ENCODE data around the gene FAM13C.
"Not testable (repeated sequence)": the region's sequence is repeated elsewhere in the genome, so short reads cannot be mapped to it uniquely, and the experiment has no call there.

Gene FAM13C

DNA sequence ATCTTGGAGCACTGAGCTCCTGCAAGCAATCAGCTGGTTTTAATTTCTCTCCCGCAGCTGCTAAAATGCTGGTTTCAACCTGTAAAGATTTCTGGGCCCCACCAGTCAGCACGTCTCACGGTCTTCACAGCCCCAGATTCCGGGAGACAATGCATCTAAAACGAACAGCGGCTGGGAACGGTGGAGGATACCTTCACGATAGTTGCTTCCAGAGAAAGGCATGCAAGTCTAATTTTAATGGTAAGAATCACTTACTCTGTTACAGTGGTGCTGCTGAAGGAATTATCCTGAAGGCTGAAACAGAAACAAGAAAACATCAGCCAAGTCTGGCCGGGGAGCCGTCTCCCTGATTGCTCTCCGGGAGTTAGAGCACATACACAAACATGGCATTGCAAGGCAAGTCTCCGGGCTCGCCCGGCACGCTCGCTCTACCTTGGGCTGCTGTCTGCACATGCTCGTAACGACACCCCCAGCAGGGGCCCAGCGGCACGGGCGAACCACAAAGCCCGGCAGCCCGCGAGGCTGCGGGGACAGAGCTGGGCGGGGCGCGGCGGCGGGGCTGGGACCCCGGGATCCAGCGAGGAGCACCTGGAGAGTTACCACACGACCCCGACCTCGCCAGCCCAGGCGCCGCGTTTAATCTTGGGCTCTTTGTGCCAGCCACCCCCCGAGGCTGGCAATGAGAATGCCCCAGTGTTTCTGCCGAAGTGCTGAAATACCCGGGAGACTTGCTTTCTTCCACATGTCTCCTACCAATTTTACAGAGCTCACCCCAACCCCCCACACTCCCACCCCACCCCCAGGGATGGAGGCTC, at the start of gene FAM13C:
Gene FAM13C, minus strand, starts transcription at position 406 of the 815 bp plus-strand sequence. Its CDS starts 89 bp downstream, at position 317.
- no peak for DNase-seq

DNA sequence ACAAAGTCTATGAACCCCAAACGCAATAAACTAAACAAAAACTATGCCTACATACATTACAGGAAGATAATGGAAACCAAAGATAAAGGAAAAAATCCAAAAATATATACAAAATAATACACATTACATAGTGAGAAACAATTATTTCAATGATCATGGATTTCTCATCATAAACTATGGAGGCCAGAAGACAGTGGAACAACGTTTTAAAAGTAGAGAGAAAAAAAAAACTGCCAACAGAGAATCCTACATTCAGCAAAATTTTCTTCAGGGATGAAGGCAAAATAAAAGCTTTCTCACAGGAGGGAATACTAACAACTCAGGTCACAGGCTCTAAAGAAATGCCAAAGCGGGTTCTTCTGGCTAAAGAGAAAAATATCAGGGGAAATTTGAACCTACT, 42.9 kb upstream of the FAM13C start:
- DNase-seq = no peak

DNA sequence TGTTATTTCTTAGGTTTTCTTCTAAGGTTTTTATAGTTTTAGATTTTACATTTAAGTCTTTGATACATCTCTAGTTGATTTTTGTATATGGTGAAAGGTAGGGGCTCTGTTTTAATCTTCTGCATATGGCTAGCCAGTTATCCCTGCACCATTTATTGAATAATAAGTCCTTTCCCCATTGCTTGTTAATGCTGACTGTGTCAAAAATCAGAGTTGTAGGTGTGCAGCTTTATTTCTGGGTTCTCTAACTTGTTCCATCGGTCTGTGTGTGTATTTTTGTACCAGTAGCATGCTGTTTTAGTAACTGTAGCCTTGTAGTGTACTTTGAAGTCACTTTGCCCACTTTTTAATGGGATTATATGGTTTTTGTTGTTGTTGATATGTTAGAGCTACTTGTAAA, 37.9 kb upstream of the FAM13C start:
- no peak for DNase-seq

DNA sequence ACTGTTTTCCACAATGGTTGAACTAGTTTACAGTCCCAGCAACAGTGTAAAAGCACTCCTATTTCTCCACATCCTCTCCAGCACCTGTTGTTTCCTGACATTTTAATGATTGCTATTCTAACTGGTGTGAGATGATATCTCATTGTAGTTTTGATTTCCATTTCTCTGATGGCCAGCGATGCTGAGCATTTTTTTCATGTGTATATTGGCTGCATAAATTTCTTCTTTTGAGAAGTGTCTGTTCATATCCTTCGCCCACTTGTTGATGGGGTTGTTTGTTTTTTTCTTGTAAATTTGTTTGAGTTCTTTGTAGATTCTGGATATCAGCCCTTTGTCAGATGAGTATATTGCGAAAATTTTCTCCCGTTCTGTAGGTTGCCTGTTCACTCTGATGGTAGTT, 37.0 kb upstream of the FAM13C start:
- not testable (repeated sequence) for DNase-seq

DNA sequence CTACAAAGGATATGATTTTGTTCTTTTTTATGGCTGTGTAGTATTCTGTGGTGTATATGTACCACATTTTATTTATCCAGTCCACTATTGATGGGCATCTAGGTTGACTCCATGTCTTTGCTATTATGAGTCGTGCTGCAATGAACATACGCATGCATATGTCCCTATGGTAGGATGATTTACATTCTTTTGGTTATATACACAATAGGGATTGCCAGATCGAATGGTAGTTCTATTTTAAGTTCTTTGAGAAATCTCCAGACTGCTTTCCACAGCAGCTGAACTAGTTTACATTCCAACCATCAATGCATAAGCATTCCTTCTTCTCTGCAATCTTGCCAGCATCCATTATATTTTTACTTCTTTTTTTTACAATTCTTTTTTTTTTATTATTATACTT, 35.6 kb upstream of the FAM13C start:
- DNase-seq = no peak

DNA sequence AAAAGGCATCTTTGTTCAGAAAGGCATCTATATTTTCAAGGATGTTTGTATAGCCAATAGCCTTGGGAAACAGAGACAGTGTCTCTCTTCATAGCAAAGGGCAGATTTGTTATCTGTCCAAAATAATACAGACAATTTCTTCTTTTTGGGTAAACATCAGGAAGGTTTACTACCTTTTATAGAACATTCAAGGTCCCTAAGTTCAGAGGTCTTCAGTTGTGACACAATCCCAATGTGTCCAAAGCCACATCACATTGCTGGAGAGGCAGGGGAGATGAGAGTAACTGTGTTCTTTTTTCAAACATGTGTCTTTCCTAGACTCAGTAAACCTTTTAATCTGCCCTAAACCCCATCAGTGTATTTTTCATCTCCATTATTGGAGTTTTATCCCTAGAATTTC, 33.6 kb upstream of the FAM13C start:
- no peak for DNase-seq

DNA sequence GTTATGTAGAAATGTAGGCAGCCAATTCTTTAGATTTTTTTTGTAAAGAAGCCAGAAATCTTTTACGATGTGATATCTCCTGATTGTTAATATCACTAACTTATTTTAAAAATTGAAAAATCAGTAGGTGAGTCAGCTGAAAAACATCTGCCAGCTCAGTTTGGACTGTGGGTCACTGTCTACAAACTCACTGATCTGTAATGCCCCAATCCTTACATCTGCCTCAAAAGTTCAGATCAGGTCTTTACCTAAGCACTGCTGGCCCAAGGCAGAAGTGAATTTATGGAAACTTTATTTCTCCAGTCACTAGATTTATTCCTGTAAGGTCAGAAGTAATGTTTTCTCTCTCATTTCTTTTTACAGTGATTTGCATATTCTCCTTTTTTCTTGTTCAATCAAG, 31.0 kb upstream of the FAM13C start:
- DNase-seq = no peak

DNA sequence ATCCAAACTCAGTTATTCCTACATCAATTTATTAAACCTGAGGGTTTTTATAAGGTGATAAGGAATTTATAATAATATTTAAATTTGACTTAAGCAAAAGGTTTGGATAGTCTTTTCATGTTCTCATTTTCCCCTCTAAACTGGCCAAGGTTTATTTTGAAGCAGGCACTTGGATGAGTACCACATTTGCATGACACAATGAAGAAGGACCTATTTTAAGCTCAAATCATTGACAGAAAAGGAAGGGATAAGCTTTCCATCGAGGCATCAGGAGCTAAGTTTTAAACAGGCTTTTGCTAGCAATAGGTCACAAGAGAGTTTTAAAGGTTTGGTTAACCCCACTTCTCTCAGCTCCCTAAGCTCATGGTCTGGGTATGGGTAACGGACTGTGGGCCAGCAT, 28.7 kb upstream of the FAM13C start:
- DNase-seq = no peak

DNA sequence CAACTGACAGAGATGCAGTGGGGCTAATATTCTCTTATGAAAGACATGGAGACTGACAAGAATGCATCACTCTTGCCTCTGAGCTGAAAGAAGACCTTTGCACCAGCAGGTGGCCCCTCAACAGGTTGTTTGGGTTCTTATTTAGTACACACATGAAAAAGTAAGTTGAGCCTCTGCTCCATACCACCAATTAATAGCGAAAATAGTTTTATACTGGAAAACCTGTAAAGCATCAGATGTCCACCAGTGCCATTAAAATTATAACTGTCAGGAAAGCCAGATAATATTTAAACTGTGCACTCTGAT, 26.3 kb upstream of the FAM13C start:
- DNase-seq = no peak

DNA sequence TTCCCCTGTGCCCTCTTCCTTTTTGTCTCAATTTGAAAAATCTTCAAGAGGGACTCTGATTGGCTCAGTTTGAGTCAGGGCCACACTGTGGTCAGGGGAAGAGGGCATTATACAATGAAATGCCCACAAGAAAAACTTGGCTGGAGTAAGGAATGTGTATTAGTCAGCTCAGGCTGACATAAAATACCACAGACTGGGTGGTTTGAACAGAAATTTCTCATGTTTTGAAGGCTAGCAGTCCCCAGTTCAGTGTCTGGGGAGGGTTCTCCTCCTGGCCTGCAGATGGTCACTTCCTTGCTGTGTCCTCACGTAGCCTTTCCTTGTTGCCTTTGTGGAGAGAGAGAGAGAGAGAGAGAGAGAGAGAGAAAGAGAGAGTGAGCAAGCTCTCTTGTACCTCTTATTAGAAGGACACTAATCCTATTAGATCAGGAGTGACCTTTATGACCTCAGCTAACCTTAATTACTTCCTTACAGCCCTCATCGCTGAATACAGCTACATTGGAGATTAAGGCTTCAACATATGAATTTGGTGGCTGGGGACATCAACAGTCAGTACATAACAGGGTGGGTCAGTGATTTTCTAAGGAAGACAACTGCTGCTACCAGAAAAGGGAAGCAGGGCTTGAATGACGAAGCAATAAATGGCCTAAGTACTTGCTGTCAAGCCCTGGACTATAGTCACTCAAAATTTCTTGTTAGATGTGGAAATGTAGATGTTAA, 25.8 kb upstream of the FAM13C start:
- no peak for DNase-seq

DNA sequence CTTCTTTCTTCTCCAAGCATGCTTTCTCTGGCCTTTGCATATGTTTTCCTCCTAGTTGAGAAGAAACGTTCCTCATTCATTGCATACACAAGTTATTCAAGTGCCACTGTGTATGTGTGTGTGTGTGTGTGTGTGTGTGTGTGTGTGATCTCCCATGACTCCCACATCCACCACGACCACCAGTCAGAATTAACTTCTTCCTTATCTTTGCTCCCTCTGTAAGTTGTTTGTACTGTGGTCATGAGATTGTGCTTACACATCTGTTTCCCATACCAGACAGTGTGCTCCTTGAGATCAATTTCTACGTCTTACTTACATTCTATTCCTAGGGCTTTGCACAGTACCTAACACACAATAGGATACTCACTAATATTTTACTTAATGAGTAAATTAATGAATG, 22.4 kb upstream of the FAM13C start:
- DNase-seq = no peak

DNA sequence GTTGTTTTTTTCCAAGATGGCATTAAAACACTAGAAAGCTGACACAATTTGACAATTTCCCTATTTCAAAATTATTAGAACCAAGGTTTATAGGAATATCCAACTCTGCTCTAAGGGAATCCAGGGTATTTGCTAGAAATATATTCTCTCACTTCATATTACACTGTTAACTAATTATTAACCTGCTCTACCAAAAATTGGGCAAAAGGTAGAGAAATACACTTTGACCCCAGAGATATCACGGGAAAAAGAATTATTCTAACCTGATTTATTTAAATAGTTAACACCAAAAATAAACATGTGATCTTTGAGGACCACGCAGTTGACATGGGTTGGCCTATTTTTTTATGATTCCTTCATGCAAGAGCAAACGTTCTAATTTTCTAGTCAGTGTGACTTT, 21.6 kb upstream of the FAM13C start:
- no peak for DNase-seq

DNA sequence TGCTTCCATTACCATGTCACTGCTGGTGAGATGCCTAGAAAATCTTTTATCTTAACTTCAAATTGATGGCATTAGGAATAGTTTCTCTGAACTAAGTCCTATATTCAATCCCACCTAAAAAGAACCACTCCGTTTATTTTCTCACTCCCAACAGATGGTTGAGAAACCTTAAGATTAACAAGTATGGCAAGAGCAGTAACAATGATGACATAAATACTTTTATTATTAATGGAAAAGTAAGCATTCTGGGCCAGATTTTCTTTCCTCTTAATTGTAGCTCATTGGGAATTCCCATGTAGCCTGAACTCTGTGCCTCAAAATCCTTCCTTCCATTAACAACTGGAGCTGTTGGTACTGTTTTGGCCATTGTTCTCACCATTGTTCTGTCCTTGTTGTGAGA, 21.1 kb upstream of the FAM13C start:
- DNase-seq = no peak

DNA sequence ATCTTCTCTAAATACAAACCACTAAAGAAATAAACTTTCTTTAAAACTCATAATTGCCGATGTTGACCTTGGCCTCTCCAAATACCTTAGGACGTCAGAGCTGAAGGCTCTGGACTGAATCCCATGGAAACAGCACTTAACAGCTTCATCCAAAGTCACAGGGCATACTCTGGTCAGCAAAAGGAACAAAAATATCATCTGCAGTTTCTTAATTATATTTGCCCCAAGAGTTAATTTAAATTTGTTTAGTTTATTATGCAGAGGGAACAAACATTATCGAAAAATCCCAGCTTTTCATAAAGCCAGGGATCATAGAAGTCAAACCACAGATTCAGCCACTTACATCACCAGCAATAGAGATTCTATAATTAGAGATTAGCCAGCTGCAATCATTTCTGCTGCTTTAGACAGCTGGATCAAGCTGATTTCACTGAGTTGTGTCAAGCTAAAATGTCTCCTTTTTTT, 20.5 kb upstream of the FAM13C start:
- no peak for DNase-seq

DNA sequence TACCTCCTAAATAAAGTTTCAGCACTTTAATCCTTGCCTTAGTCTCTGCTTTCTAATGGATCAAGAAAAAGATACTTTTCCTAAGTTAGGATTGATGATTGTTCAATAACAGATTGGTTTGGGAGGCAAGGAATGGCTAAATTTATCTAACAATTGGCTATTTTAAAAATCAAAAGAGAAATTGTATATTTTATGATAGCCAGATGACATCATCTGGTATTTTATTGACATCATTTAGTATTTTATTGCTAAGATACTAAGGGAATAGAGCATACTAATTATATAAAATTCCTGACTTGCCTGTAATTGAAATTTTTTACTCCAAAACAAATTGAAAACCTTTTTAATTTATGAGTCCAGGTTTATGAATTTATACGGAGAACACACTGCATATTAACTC, 19.3 kb upstream of the FAM13C start:
- DNase-seq = no peak

DNA sequence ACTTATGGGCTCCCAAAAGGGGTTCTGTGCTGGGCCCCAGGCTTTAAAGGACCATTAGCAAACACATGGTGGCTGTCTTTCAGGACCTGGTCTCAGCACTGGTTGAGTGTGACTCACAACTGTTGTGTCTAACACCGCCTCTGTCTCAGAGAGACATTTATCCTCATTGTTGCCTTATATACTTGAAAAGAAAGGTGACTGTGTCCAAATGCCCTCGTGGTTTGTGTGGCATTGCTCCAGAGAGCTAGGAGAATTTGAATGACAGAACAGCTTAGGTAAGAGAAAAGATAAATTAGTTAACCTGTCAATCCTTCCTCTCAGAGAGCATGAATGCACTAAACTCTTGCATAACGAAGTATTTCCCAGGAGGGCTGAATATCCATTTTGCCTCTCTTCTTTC, 14.5 kb upstream of the FAM13C start:
- DNase-seq = no peak

DNA sequence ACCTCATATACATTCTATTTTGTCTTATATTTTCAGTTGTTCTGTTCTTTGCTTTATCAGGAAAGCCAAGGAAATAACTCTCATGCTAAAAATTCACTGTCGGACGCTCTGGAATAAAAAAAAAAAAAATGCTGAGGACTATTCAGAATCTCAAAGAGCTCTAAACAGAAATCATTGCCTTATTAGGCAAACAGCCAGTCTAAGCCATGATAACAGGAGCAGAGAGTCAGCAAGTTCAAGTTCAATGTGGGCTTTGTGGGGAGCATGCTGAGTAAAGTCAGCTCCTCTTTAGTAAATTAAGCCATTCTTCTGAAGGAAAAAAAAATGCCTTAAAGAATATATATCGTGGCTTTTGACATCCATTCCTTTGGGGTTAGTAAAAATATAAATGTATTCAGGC, 13.6 kb upstream of the FAM13C start:
- DNase-seq = no peak

DNA sequence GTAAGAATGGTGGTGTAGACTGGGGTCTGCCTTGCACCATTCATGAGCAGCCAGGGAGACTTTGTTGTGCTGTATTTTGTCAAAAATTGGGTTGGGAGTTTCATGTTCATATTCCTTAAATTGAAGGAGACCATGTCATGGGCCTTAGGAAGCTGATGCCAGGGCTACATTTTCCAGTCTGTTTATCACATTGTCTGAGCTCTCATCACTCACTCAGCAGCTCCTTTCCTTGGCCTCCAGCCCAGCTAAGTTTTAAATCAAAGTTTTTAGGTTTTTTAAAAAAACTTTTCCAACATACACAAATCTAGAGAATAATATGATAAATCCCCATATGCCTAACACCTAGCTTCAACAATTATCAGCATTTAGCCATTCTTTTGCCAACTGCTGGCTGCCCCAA, 12.6 kb upstream of the FAM13C start:
- no peak for DNase-seq

DNA sequence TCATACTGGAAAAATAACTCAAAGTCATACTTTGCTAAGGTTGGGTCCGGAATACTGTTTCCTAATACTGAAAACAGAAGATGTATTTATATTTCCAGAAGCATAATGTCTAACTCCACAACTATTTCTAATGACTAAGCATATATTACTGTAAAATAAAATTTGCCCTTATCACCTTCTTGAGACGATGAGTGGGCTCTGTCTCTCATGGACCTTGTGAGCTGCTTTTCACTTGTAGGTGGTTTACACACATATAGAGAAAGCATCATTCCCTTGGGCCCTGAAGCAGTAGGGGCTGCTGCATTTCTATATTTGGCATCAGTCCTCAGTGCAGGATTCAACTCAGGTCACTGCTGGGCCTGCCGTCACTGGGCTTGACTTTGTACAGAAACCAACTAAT, 10.7 kb upstream of the FAM13C start:
- DNase-seq = no peak

DNA sequence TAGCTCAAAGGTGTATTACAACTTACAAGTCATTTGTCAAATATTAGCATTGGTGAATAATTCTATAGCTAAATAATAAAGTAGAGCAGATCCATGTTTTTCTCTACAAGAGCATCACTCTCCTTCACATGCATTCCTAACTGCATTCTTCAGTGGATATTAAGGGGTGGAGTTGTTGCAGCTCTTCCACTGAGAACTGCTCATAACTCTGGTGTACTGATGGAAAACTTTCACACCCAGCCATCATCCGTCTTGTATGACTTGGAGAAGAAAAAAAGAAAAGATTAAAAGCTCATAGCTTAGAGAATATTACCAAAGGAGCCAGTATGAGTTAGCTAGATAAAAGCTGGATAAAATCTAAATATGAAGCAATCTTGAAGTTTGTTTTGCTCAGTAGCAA, 10.2 kb upstream of the FAM13C start:
- DNase-seq = no peak

DNA sequence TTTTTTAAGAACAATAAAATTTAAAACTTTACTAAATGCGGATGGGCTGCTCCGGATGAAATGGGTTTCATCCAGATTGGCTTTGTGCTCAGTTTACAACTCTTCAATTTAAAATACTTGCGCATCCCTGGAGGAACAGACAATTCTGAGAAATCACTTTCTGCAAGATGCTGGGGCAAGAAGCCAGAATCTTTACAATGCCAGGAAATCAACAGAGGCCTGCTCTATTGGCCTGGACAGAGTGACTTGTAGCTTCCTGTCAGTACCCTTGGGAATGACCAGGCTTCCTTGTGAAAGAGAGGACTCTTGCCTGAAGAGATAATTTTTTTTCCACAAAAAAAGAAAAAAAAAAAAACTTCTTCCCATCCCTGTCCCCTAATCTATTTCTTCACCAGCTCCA, 3.9 kb upstream of the FAM13C start:
- no peak for DNase-seq

DNA sequence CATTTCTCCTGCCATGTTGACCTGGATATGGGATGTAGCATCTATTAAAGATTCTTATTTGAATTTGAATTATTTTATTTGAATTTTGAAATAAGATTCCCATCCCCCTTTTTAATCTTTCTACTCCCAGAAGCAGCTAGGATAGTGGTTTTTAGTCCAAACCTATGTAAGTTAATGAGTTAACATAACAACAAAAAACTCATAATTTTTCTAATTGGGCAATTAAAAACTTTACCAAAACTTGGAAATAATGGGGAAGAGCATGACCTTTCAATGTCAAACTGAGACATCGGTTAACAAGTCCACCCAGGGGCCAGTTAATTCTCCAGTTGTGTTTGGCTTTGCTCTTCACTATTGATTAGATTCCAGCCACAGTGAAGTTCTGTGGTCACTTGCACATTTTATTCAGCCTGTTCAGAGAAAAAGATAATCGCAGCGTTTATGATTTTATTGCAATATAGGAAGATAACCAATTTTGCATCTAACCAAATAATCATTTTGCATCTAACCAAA, 1.2 kb upstream of the FAM13C start:
- DNase-seq = no peak

DNA sequence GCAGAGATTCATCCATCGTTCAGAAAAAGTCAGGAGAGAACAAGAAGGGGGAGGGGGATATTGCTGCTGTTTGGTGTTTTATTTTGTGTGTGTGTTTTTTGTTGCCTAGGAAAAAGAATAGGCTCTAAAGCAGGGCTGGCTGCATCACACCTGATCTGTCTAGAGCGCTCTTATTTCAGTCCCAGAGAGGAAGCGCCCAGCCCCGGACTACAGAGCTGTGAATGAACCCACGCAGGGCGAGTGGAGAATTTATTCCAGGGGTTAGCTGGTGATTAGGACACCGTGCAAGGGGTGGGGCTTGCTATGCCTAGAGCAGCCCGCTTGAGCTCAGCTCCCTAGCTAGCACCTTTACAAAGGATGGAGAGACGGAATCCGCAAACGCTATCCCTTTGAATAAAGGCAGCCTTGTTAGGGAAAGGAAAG, 621 bp upstream of the FAM13C start:
- DNase-seq = no peak

DNA sequence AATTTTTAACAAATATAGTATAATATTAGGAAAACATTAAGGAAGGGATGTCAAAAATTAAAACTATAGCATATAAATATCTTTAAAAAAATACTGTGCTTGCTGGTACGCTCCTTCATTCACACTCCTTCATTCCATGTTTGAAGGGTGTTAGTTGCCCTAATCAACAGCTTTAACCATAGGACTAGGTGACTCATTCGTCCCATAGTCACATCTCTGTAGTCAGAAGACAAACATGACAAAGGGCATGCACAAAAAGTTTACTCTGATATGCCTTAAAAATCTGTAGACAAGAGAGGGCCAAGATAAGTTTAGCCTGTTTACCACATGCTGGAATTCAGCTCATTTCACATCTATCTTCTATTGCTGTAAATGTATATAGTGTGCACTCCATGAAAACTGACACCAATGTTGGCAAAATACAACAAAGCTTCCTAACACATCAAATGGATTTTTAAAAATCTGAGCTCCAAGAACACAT, 646 bp downstream of the FAM13C start:
- DNase-seq = no peak

Measured in NK-92 treated with Interleukin-12 subunit alpha and Interleukin-12 subunit beta, amount 100 ng/mL, for 24 hours (cell line).